ENCODE data around the gene MTCL3.

The MTCL3 gene

DNA sequence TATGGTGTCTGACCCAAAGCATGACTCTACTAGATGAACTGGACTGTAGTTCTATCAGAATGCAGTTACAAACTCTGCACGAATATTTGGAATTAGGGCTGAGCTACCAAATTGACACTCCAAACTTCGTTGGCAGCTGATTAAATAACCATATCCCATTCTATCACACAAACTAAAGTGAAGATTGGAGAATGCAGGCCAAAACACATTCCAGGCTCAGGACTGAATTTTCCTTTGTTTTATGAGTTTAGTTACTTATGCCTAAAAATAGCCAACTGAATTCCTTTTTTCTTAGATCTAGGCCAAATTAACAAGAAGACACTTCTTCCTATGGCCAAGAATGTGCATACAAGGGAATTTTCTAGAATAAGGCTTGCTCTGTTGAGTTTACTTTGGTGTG lies 50.2 kb downstream of the MTCL3 start:
- no peak for DNase-seq (ENCODE audit: low read depth in 2 of 2, low spot score in 1 of 2)

DNA sequence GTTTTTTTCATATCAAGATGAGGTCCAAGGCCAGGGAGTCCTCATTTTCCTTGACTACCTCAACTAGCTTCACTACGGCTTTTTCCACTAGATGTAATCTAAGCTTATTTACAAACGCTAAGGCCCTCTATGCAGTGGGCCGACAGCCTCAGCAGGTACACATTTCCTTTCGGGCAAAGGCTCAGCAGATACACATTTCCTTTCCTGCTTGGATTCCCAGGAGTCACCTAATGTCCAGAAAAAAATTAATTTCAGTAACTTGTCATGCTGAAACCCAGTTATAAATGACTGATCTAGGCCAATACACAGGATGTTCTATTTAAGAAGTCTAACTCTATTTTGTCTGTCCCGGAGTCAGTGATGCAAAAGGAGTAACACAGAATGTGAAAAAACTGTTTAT lies 52.7 kb downstream of the MTCL3 start:
- DNase-seq (ENCODE audit: low read depth in 2 of 2, low spot score in 1 of 2): no peak

DNA sequence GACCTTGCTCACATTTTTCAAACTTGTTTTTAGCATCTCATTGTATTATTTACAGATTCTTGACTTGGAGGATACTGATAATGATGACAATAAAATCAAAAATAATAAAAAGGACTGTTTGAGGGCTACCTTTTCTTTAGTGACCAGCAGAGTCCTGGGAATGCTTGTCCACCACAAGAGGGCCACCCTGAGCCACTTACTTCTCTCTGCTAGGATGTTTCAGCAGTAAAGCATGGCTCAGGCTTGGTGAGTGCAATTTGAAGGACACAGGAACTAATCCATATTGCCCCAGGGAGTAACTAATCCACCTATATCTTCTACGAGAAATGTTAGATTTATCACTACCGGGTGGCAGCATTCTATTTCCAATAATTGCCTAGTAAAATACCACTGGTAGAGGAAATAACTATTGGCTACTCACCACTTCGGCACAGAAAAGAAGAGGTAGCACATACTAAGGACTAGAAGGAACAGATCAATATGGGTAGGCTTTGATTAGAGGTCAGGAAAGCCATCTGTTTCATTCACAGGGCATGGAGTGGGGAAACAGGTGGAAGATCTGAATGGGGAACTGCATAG lies 54.2 kb downstream of the MTCL3 start:
- peak; percentile 1 to 21 for DNase-seq (ENCODE audit: low read depth in 2 of 2, low spot score in 1 of 2)

DNA sequence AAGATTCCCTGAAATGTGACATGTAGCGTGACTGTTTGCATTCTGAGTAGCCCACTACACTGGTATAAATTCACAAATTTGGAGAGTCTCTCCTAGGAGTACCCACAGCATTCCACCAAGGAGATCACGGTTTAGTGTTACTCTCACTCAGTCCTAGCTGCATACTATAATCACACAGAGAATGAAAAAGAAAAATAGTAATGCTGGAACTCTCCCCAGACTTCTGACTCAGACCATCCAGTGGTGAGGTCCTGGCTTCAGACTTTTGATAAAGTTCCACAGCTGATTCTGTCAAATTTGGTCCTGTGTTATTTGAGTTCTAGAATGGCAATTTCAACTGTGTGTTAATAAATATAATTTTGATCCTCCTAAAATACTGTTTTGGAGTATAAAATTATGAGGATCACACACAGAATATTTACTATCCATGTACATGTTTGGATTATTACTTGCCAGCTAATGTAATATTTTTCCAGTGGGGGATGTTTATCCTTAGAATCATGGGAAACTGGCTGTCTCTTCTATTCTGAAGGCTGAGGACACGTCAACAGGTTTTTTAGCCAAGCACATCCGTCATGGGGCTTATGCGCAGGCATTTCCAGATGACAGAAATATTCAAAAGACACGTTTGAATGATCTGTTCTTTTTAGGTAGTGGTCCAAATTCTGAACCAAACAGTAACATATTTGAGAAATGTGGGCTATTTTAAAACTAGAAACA lies 54.8 kb downstream of the MTCL3 start:
- no peak for DNase-seq (ENCODE audit: low read depth in 2 of 2, low spot score in 1 of 2)

DNA sequence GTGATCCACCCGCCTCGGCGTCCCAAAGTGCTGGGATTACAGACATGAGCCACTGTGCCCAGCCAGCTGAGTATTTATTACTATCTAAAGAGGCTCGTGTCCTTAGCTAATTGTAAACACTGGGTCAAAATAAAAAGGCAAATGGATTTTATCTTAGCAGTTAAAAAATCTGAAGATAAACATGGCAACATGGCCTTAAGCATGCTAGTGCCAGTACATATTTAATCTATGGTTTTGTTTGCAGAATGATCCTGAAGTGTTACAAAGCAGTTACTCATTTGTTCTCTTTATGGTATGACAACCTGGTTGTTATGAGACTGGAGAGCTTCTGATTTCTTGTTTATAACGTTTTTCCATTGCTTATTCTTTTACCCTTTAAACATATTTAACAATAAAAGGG lies 56.1 kb downstream of the MTCL3 start:
- no peak for DNase-seq (ENCODE audit: low read depth in 2 of 2, low spot score in 1 of 2)

DNA sequence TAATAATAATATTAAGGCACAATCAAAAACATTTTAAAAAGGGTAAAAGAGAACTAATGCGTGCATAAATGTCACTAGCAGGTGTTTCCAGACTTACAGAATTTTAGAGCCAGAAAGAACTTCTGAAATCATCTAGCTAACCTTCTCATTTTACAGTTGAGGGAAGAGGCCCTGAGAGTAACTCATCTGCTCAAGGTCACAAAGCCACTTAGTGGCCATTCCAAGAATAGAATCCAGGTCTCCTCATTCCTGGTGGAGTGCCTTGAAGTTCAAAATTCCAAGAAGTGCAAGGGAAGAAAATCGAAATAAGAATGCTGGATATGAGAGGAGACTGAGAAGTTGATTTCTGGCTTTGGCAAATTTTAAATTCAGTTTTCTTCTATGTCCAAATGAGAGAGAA lies 56.8 kb downstream of the MTCL3 start:
- no peak for DNase-seq (ENCODE audit: low read depth in 2 of 2, low spot score in 1 of 2)

DNA sequence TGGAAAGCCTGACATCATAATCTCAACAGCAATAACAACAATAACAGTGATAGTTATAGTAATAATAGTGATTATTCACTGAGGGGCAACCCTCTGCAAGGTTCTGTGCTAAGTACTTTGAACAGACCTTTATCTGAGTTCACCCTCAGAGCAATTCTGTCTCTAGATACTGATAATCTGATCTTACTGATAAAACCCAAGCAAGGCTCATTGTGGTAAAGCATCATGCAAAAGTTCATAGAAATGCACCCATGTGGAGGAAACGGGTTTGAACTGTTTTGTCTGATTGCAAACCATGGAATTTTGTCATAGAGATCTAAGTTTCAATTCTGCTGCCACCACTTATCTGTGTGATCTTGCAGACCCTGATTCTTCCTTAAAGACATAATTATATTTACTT lies 58.7 kb downstream of the MTCL3 start:
- no peak for DNase-seq (ENCODE audit: low read depth in 2 of 2, low spot score in 1 of 2)

DNA sequence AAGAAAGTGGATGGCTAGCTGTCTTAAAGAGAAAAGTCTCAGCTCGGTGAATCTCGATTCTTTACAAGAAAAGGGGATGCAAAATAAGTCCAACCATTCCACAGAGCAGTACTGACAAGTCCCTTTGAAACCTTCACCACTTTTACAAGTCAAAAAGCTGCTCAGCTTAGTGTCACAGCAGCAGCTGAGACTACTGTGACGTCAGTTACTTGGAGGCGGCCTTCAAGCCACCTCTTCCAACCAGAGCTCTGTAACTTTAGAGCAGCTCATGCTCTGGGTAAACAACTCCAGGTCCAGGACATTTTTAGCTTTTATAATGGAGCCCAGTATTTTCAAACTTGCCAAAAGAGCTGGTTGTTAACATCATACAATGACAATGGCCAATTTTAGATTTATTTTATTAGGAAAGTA lies 59.9 kb downstream of the MTCL3 start, which contains the start of gene KIAA0408:
KIAA0408 (minus strand) TSS at position 159 of the 411 bp plus-strand sequence. CDS start 5,408 bp downstream, outside the sequence.
- DNase-seq (ENCODE audit: low read depth in 2 of 2, low spot score in 1 of 2): no peak

DNA sequence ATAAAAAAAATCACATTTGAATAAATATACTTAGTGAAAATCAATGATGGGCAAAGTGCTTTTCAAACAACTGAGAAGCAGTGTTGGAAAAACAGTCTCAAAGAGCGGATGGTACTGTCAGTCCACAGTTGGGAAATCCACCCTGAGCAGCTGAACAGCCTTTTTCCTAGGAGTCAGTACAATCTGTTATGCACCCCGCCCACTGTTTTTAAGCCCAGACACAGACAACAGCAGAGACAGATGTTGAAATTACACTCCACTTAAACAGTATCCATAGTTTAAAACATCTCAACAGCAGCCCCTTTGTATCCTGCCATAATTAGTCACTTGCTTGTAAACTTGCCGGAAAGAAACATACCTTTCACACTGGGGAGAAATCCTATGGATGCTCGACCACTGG lies 60.3 kb downstream of the MTCL3 start:
- no peak for DNase-seq (ENCODE audit: low read depth in 2 of 2, low spot score in 1 of 2)

DNA sequence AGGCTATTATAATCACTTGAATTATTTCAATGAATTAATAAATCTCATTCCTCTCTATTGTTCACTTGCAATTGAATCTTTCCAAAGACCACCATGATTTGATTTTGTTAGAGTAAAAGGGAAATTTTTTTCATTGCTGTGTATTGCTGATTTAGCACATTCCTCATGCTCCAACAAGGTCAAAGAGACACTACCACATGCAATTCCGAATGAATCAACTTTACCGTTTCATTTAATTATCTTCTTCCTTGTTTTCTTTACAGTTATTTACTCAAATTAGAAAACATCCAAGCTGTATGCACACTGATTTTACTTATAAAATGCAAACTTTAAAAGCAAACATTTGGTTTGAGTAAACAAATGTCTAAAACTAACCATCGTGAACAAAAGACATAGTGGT lies 60.9 kb downstream of the MTCL3 start:
- DNase-seq (ENCODE audit: low read depth in 2 of 2, low spot score in 1 of 2): no peak

DNA sequence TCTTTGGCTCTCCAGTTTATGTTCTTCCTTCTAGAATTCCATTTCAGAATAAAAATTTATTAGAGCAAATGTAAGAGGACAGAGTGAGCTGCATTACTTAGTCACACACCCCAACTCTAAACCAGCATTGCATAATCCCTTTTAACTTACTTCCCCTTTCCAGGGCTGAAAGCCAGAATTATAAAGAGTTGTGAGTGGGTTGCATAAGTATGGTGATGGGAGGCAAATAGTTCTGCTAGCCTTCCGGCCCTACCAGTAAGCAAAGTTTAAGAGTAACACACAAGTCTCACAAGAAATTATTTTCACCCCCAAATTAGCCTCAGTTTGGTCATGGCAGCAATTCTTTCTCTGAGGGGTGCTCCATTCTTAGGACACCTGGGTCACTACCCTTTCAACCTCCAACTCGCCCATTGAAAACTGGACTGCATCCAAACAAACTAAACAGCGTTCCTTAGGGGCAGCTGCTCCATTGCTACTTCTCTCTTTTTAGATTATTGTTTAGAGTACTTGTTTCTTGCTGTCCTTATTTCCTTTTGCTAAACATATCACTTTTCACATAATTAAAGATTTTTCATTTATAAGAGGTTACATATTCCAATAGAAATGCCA lies 61.6 kb downstream of the MTCL3 start:
- DNase-seq (ENCODE audit: low read depth in 2 of 2, low spot score in 1 of 2): no peak

DNA sequence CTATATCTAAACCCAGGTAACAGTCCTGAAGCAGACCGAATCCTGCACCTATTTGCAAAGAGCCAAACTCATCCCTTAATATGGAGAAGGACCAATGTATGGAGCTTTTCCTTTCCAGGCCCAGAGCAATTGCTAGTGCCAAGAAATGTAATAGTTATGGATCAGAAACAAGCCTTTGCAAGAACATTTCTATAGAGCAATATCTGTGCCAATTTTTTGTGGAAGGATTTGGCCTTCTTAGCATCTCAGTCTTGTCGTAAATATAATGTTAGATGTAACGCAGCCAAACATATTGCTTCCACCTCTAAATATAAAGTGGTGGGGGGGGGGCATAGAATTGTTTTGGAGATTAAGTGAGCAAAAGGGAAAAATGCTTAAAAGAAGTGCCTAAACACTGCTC lies 62.7 kb downstream of the MTCL3 start:
- no peak for DNase-seq (ENCODE audit: low read depth in 2 of 2, low spot score in 1 of 2)

DNA sequence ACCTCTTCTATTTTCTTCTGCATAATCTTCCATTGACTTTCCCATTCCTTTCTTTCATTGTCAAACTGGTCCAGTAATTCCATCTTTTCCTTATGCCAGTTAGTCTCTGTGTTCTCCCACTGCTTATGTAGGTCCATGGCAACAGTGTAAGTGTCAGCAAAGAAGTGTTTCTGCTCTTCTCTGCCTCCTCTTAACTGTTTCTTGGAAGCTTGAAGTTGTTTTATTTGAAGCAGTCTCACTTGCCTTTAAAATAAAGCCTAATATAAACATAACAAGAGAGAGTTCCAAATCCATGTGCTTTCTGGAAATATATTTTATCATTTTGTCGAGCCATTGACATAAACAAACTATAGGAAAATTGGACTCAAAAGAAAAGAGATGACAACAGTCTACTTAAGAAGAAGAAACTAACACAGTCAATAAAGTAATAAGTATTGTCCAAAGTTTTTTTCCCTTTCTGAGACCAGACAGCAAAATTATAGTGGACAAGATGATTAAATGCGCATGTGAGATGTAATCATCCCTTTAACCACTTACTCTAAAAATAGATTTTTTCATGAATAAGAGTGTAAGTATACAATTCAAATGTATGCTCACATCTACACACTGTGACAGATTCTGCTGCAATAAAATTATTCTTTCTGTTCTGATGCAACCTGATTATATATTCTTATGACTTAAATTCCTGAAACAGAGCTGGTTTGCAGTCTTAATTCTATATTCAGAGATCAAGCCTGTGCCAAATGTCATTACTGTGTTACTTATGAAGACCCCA lies 65.1 kb downstream of the MTCL3 start:
- no peak for DNase-seq (ENCODE audit: low read depth in 2 of 2, low spot score in 1 of 2)

DNA sequence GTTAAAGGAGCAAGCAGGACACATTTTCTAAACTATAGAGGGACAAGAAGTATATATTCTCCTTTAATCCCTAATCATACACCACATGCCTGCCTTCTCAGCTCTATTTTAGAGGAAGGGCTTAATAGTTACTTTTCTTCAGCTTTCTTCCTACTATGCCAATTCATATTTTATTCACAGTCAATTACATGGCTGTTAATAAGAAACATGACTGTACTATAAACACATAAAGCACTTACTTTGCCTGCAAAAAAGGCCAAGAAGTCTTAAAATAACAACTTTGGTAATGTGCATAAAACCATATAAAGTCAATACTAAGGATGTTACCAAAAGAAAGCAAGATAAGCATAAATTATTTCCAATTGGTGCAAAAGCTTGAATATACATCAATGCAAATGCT lies 66.3 kb downstream of the MTCL3 start:
- DNase-seq (ENCODE audit: low read depth in 2 of 2, low spot score in 1 of 2): no peak

DNA sequence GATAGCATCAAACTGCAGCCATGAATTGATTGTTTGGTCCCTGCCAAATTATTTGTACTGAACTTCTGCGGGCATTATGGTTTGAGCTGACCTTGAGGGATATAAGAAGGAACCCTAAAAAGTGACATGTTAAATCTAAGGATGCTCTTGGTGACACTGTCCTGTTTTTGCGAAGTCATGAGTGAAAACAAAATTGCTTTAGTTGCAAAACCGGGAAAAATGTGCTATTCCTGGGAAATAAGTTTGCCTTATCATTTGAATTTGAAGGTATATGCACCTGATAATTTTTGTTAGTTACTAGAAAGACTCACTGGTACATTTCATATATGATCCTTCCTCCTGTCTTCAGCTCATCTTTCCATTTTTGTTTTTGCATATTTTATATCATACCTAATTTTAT lies 67.7 kb downstream of the MTCL3 start:
- DNase-seq (ENCODE audit: low read depth in 2 of 2, low spot score in 1 of 2): no peak

DNA sequence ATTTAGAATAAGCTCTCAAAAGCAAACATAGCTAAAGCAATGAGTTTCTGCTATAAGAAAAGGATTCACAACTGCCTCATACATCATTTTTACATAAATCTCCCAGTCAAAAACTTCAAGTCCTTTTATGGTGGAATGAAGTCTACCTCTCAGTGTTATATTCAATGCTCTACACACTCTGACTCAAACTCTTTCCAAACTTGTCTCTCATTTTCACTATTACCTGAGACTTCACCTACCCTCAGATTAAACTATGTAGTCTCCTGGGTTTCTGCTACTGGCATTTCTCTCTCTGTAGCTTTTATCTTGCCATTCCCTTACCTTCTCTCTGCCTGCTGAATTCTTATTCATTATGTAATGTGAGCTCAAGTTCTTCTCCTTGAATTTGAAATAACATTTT lies 71.4 kb downstream of the MTCL3 start:
- DNase-seq (ENCODE audit: low read depth in 2 of 2, low spot score in 1 of 2): no peak

DNA sequence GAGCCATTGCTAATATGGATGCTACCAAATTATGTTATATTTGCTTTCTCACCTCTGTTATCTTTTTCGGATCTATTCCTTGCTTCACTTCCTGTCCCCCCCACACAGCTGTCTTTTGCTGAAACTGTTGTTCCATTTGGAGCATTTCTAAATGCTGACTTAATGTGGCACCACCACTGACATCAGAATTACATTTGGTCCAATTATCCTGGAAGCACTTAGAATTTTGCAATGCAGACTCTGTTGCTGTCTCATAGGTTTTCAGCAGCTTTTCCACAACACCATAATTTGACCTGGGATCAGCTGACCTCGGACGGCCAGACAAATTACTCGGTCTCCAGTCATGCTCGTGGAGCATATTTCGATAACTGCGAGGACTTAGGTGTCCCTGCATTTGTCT lies 72.8 kb downstream of the MTCL3 start:
- no peak for DNase-seq (ENCODE audit: low read depth in 2 of 2, low spot score in 1 of 2)

DNA sequence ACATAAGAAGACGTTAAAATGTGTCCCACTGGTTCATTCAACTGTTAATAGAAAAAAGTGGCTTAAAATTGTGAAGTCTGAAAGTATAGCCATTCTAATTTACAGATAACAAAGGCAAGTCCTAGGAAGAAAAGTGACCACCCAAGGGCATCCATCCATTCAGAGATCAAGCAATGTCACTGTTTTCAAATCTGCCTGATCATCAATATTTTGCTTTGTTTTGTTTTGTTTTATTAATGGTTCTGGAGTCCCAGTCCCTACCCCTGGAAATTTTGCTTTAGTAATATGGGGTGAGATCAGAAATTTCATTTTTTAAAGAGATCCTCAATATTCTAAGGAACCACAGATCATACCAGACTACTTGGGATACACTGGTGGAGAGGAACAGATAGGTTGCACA lies 77.3 kb downstream of the MTCL3 start:
- DNase-seq (ENCODE audit: low read depth in 2 of 2, low spot score in 1 of 2): no peak

DNA sequence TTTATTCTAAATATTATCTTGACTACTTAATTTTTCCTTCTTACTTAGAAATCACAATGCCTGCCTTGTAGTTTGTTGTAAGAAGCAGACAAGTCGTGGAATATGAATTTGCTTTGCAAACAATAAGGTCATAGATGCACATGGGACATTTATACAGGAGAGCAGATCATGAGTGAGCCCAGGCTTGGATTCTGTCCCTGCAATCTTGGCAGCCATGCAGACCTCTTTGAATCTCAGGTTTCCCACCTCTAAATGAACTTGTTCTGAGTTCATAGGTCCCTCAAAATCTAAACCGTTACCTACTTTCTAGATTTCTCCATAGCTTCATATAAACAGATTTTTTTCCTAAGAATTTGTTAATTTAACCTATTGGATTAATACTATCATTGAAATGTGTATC lies 79.4 kb downstream of the MTCL3 start:
- DNase-seq (ENCODE audit: low read depth in 2 of 2, low spot score in 1 of 2): no peak

DNA sequence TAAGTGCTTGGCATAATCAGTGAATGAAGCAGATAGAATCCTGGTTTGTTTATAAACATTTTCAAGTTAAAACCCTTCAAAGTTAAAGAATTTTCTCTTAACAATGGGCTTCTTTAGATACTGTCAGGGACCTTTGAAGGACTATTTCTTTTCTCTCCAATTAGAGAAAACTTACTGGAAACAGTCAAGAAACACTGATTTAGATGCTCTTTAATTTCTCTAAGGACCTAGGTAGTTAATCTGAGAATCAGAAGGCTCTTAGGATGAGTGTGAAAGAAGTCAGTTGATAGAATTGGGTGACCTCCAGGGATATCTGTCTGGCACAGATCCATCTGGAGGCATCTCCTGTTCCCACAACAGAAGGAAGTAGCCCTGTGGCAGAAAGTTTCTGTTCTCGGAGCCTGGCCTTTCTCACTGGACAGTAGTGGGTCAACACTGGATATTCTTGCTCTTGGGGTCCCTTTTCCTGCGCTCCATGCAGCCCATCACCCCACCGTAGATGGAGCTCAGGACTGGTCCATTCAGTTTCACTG lies 82.5 kb downstream of the MTCL3 start:
- DNase-seq (ENCODE audit: low read depth in 2 of 2, low spot score in 1 of 2): no peak

DNA sequence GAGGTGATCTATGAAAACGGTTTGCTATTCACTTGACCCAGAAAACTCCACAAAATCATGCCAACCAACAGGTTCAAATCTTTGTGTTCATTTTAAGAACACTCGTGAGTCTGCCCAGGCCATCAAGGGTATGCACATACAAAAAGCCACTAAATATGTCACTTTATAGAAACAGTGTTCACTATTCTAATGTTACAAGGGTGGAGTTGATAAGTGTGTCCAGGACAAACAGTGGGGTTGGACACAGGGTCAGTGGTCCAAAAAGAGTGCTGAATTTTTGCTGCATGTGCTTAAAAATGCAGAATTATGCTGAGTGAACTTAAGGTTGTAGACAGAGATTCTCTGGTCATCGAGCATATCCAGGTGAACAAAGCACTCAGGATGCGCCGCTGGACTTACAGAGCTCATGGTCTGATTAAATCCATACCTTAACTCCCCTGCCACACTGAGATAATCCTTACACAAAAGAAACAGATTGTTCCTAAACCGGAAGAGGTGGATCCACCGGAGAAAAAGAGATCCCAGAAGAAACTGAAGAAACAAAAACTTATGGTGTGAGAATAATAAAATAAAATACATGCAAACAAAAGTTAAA lies 83.4 kb downstream of the MTCL3 start:
- no peak for DNase-seq (ENCODE audit: low read depth in 2 of 2, low spot score in 1 of 2)
